B cell (primary cell): Measurements from ENCODE around the gene AUNIP. TPM values are rescaled to one million over a fixed set of nuclear protein-coding genes. Genes with fewer than 3 reads are reported as not detected.
A peak's percentile ranks its signal among the peaks of the same experiment; 100 is the strongest.

ENCODE experiments used
- ATAC-seq: fragments of 200-7000 bp; cut with Tn5 transposase; one replicate; pipeline ENCODE4 v1.10.0; 2021; ENCODE audit warnings: low read depth, mild to moderate bottlenecking, moderate number of reproducible peaks, moderate library complexity
- CTCF ChIA-PET: fragments of 350-600 bp; sonication (Branson Sonifier 250); formaldehyde crosslinking; loops from one replicate; lab custom pipeline; 2021; ENCODE audit warnings: antibody characterized with exemption, inconsistent platforms; lab: Charles Lee
- POLR2A ChIA-PET: fragments of 350-600 bp; sonication (Branson Sonifier 250); formaldehyde crosslinking; loops from one replicate; lab custom pipeline; 2021; ENCODE audit warnings: antibody characterized with exemption; lab: Charles Lee
- DNase-seq: peaks from one replicate; pipeline ENCODE4 v3.0.0; 2013
- H2AFZ ChIP-seq: 2 replicates; pipeline ENCODE4 v1.6.1; 2012; ENCODE audit warnings: mild to moderate bottlenecking, low read depth, low read length; ENCODE audit not compliant: insufficient read depth, poor library complexity, severe bottlenecking
- H3K27ac ChIP-seq, 2 donors: 1 replicate in 1 of 2; 2 replicates in 1 of 2; pipeline ENCODE4 v1.5.1; 2012 to 2013; ENCODE audit warnings: low read length in 2 of 2, mild to moderate bottlenecking in 2 of 2, moderate library complexity in 1 of 2
- H3K27me3 ChIP-seq, 4 experiments: fragments of 200-600 bp in 1 of 4; sonication (generic) in 1 of 4; replicated peaks in 1 of 4; 1 replicate in 2 of 4; 2 replicates in 2 of 4; pipeline versions ENCODE4 v1.6.1 to v1.7.0; 2013 to 2016; ENCODE audit warnings: low read length in 3 of 4, mild to moderate bottlenecking in 2 of 4, mixed read lengths in 1 of 4, moderate library complexity in 1 of 4; ENCODE audit not compliant: insufficient read depth in 4 of 4, control insufficient read depth in 3 of 4; ENCODE audit errors: control extremely low read depth in 1 of 4
- H3K36me3 ChIP-seq, 2 experiments: replicated peaks in 1 of 2; 1 replicate in 1 of 2; 2 replicates in 1 of 2; pipeline versions ENCODE4 v1.6.1 to v1.7.1; 2013; ENCODE audit warnings: low read length in 1 of 2; ENCODE audit not compliant: insufficient read depth in 2 of 2, control insufficient read depth in 1 of 2; ENCODE audit errors: control extremely low read depth in 1 of 2, extremely low read depth in 1 of 2
- H3K4me1 ChIP-seq, 2 donors: fragments of 200-600 bp in 1 of 2; sonication (generic) in 1 of 2; 1 replicate in 1 of 2; 2 replicates in 1 of 2; pipeline versions ENCODE4 v1.5.1 to v1.6.1; 2013 to 2017; ENCODE audit warnings: low read length in 2 of 2; ENCODE audit not compliant: control insufficient read depth in 2 of 2, insufficient read depth in 2 of 2
- H3K4me2 ChIP-seq: replicated peaks from 2 replicates; pipeline ENCODE3; 2012; ENCODE audit warnings: mild to moderate bottlenecking, low read depth, low read length; ENCODE audit not compliant: poor library complexity, severe bottlenecking
- H3K4me3 ChIP-seq, 5 experiments: fragments of 200-600 bp in 1 of 5; sonication (generic) in 1 of 5; 1 replicate in 3 of 5; 2 replicates in 2 of 5; pipeline versions ENCODE4 v1.5.1 to v1.7.0; 2011 to 2016; ENCODE audit warnings: low read length in 4 of 5, mild to moderate bottlenecking in 4 of 5, low read depth in 2 of 5, control low read depth in 1 of 5, moderate library complexity in 1 of 5; ENCODE audit not compliant: insufficient read depth in 1 of 5; ENCODE audit errors: control extremely low read depth in 1 of 5, extremely low read depth in 1 of 5
- H3K79me2 ChIP-seq: fragments of 200-600 bp; sonication (generic); one replicate; pipeline ENCODE4 v1.6.0; 2016; ENCODE audit warnings: low read length; ENCODE audit not compliant: control insufficient read depth, insufficient read depth
- H3K9ac ChIP-seq: fragments of 200-600 bp; sonication (generic); 2 replicates; pipeline ENCODE4 v1.6.1; 2017; ENCODE audit warnings: mild to moderate bottlenecking, low read length, moderate library complexity
- H3K9me3 ChIP-seq, 3 donors: one replicate each; pipeline versions ENCODE4 v1.6.1 to v1.7.1; 2013; ENCODE audit warnings: low read length in 2 of 3; ENCODE audit not compliant: control insufficient read depth in 2 of 3, insufficient read depth in 1 of 3; ENCODE audit errors: control extremely low read depth in 1 of 3
- H4K20me1 ChIP-seq: 2 replicates; pipeline ENCODE4 v1.6.0; 2012; ENCODE audit warnings: mild to moderate bottlenecking, low read length; ENCODE audit not compliant: insufficient read depth, control insufficient read depth, poor library complexity, severe bottlenecking
- H3K27ac Mint-ChIP-seq: one replicate; pipeline ENCODE4 v1.8.0; 2021; ENCODE audit warnings: mixed read lengths
- H3K27me3 Mint-ChIP-seq: one replicate; pipeline ENCODE4 v1.8.0; 2021; ENCODE audit warnings: mixed read lengths
- H3K4me1 Mint-ChIP-seq: one replicate; pipeline ENCODE4 v1.8.0; 2021; ENCODE audit warnings: mixed read lengths
- H3K4me3 Mint-ChIP-seq: one replicate; pipeline ENCODE4 v1.8.0; 2021; ENCODE audit warnings: mixed read lengths
- H3K9me3 Mint-ChIP-seq: one replicate; pipeline ENCODE4 v1.8.0; 2022; ENCODE audit warnings: mixed read lengths; ENCODE audit not compliant: insufficient read depth
- CTCF ChIP-seq: fragments of 200-600 bp; IDR thresholded peaks from one replicate; pipeline ENCODE4 v1.8.0; 2022; ENCODE audit warnings: antibody characterized with exemption, mild to moderate bottlenecking
- EZH2 ChIP-seq: IDR thresholded peaks from 2 replicates; pipeline ENCODE4 v1.6.1; 2012; ENCODE audit warnings: borderline replicate concordance, low read depth, mild to moderate bottlenecking, moderate library complexity, low read length; ENCODE audit not compliant: insufficient read depth, poor library complexity, severe bottlenecking
- WGBS: methylation state at CpG from one replicate; pipeline ENCODE4 v1.1.5; 2013; ENCODE audit warnings: missing lambda C conversion rate; ENCODE audit not compliant: insufficient coverage; 5-methylcytosine and 5-hydroxymethylcytosine counted together
- intact Hi-C: fragments of 100-400 bp; cut with micrococcal nuclease; formaldehyde crosslinking; loops from one replicate; pipeline ENCODE4 v1.10.0; 2022
- polyA plus RNA-seq: library from polyadenylated mRNA; depleted of rRNA; stranded (reverse); fragments of >200 nt; gene quantifications from 2 replicates; pipeline ENCODE4 v1.2.3, GENCODE V29; 2012
- total RNA-seq, 2 donors: library from RNA; stranded (reverse); fragments of 120-200 nt in 1 of 2; gene quantifications; 1 replicate in 1 of 2; 2 replicates in 1 of 2; pipeline versions ENCODE4 v1.2.3 to v1.2.4, GENCODE V29; 2013 to 2022

Gene AUNIP
- total and polyA plus RNA-seq, 2 donors (not counting 1 experiment from before 2014, with no cell fraction given), result 0.27 TPM; not detected in 1

DNA sequence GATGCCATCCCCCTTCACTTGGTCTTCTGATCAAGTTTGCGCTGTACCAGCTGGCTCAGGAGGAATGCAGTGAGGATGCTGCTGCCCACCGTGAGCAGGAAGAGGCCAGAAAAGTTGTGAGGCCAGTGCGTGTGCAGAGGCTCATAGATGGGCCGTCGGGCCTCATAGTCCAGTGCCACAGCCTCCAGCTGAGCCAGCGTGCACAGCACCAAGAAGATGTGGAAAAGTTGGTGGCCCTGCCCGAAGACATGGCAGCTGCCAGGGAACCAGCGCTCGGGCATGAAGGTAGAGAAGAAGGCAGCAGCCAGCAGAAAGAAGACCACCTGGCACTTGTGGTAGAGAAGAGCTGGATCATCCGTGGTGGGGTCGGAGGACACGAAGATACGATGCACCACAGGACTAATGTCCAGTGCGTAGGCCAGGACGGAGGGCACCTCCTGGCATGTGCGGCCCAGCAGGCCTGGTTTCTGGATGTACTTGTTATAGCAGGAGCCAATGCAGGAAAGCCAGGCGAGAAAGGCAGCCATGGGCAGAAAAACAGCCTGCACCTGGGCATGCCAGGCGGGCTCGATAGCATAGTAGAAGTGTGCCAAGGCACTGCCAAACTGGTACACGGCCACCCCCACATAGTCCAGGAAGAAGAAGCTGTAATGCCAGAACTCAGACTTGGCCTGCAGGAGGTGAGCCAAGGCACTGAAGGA, 3.7 kb upstream of the AUNIP start:
- ChIA-PET CTCF (interaction anchor here (0.9 kb wide), 1 partner anchor 32 kb away, joined by 3 read pairs; no protein-coding TSS in a partner anchor), POLR2A (no interaction called here)
- no peaks in the 10 kb centered on the region for H4K20me1 ChIP-seq
- H2AFZ ChIP-seq, result no peak overlapping the region
- H3K9ac ChIP-seq, result no peak overlapping the region
- Mint-ChIP-seq H3K9me3 (no peaks in the 10 kb centered on the region), H3K27me3 (no peaks in the 10 kb centered on the region), H3K27ac (peak overlapping the region; percentile 63), H3K4me1 (peaks cover 26% of the 10 kb centered on the region), H3K4me3 (no peak overlapping the region)
- H3K27me3 ChIP-seq, result no peaks in the 10 kb centered on the region
- H3K4me2 ChIP-seq, result no peak overlapping the region
- 99% methylated on average over 20 of the region's 20 CpGs for WGBS
- H3K36me3 ChIP-seq, result no peaks in the 10 kb centered on the region
- H3K4me3 ChIP-seq, result no peak overlapping the region
- no peak for ATAC-seq
- H3K79me2 ChIP-seq, result no peaks in the 10 kb centered on the region
- H3K4me1 ChIP-seq, result peaks cover 22 to 30% of the 10 kb centered on the region in 2 donors
- TF ChIP-seq EZH2 (no peak), CTCF (no peak)
- intact Hi-C loops, result no loop called here
- peaks cover 0 to 4% (median 0%) of the 10 kb centered on the region in 3 donors for H3K9me3 ChIP-seq
- no peak overlapping the region for H3K27ac ChIP-seq
- DNase-seq, result no peak
